GM19025 (cell line): ENCODE measurements around the gene BTBD9.

ENCODE experiments used
- ATAC-seq: cut with Tn5 transposase; IDR thresholded peaks from one replicate; pipeline ENCODE4 v1.9.1; 2021; ENCODE audit warnings: mild to moderate bottlenecking, low read depth, moderate library complexity; ENCODE audit not compliant: unreplicated experiment

Gene BTBD9

DNA sequence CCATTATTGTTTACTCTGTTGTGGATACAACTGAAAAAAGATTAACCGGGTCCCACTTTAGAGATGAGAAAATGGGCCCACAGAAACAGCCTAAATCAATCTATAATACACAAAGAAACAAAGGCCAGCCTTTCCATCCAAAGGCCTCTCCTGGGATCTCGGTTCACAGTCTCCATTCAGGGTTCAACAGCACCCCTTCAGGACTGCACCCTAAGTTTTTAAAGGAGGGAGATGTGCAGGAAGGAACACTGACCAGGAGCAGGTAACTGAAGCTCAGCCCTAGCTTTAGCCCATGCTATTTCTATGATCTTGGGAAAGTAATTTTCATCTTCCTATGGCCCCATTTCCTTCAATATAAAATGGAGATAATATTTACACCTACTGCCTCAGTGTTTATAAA is 147.7 kb downstream of the BTBD9 start:
- ATAC-seq, result no peak

DNA sequence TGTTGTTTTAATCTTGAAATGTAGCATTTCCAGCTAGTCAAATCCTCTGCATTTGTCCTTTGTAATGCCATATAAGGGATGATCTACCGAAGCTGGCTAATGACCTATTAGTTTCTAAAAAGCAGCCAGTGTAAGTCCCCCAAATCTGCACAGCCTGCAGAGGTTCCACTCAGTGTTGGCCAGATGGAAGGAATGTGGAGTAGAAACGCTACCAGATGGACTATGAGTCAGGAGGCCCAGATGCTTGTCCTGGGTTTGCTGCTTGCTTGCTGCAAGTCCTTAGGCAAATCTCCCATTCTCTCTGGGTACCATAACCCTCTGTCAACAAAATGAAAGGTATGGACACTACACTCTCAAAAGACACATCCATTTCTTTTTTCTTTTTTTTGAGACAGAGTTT is 149.8 kb downstream of the BTBD9 start:
- ATAC-seq, result no peak

DNA sequence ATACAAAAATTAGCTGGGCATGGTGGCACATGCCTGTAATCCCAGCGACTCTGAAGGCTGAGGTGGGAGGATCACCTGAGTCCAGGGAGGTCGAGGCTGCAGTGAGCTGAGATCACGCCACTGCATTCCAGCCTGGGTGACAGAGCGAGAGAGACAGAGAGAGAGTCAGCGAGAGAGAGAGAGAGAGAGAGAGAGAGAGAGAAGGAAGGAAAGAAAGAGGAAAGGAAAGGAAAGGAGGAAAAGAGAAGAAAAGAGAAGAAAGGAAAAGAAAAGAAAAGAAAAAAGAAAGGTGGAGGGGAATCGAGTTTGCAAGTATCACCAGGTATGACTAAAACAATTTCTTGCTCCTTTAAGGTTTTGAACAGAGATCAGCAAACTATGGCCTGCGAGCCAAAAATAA is 152.3 kb downstream of the BTBD9 start:
- ATAC-seq, result no peak

DNA sequence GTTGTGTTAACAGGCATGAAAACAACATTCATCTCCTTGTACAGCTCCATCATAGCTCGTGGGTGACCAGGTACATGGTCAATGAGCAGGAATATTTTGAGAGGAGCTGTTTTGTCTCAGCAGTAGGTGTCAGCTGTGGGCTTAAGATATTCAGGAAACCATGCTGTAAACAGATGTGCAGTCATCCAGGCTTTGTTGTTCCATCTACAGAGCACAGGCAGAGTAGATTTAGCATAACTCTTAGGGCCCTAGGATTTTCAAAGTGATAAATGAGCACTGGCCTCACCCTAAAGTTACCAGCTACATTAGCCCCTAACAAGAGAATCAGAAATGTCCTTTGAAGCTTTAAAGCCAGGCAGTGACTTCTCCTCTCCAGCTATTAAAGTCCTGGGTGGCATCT is 154.2 kb downstream of the BTBD9 start:
- ATAC-seq, result no peak

DNA sequence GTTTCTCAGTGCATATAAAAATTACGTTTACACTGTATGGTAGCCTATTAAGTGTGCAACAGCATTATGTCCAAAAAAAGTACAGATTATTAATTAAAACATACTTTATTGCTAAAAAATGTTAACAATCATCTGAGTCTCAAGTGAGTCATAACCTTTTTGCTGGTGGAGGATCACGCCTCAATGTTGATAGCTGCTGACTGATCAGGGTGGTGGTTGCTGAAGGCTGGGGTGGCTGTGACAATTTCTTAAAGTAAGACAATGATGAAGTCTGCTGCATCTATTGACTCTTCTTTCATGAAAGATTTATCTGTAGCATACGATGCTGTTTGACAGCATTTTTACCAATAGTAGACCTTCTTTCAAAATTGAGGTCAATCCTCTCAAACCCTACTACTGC is 155.1 kb downstream of the BTBD9 start:
- no peak for ATAC-seq

DNA sequence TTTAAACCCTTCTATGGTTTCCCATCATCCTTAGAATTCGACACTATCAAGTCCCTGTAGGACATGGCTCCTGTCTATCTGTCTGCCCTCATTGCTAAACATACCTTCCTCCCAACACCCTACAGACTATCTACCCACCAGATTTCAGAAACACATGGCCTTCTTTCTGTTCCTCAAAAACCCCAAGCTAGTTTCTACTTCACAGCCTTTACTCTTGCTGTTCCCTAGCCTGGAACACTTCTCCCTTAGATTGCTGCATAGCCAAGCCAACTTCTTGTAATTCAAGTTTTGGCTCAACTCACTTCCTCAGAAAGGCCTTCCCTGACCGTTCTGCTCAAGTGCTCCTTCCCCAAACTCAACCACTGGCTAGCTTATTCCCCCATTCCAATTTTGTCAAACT is 156.2 kb downstream of the BTBD9 start:
- no peak for ATAC-seq

- ATAC-seq, result no peak
Observed at GRCh38 chr6:38482466-38482865, 157.3 kb downstream of the BTBD9 start.

DNA sequence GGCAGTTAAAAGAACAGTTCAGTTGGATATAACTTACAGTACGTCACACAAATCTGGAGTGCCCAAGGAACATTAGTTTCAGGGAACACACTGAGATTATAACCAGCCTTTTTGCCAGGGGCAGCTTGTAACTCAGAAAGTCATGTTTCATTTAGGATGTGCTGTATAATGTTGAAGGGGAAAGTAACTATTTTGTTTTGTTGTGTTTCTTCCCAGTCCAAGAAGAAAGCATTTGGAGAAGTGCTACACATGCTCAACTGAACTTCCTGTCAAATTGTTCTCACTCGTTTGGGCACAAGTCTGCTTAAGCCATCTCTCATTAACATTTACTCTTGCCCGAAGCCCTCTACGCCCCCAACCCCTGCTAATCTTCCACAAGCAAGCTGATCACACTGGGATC is 157.9 kb downstream of the BTBD9 start:
- no peak for ATAC-seq

DNA sequence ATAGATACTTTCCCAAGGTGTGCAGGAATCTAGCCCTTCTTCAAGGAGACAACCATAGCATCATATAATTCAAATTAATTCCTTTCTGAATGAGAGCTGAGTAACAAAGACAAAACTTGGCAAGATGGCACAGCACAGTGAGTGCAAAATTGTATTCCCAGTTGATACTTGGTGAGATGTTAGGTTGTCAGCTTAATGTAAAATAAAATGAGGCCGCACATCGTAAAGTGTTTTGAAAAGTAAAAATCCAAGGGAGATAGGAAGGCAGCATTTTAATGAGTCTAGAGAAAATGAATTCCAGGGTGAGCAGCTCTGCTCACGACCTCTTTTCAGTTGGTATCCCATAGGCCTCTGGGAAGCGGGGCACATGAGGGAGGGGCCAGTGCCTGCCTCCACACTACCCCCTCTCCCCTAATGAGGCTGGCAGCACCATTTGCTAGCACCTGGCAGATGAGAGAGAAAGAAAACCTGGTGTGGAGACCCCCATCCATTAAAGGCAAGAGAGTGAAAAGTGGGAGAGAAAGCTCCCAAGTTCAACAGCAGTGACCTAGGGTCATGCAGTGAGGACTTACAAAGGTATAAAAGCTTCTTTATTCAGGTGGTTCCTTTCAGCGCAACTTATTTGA is 158.4 kb downstream of the BTBD9 start:
- no peak for ATAC-seq

DNA sequence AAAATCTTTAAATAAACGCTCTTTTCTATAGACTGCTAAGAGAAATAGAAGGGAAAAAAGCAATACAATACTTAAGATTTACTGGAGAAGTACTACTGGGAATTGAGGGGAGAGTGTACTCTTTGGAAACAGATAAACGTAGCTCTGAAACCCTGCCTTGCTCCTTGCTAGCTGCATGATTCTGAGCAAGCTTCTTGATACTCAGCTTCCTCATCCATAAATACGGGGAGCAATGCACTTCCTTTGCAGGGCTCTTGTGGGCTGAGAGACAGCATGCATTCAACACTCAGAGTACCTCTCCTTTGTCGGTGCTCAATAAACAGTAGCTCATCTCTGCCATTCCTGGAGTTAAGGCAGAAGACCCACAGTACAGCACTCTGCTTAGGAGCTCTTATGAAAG is 159.7 kb downstream of the BTBD9 start:
- ATAC-seq, result no peak

GRCh38 chr6:38479331-38479730 is 160.4 kb downstream of the BTBD9 start:
- ATAC-seq, result no peak

- ATAC-seq, result no peak
Observed at GRCh38 chr6:38477680-38478260, 162.0 kb downstream of the BTBD9 start.

DNA sequence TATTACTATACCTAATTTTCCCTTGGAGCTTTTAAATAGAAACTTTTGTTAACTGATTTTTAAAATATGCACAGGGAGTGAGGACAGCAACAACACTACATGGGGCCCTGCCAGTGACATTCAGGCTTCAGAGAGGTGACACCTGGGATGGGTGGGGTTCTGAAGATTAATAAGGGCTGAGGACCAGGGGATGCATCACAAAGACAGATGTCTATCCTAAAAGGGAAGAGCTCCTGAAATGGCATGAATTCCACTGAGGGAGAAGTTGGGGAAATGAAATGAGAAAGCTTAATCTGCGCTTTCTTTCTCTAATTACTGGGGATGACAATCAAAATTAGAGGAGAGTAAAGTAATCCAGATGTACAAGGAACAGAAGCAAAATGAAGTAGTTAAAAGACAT is 162.8 kb downstream of the BTBD9 start:
- no peak for ATAC-seq

GRCh38 chr6:38476141-38476540 is 163.6 kb downstream of the BTBD9 start:
- ATAC-seq, result no peak

- no peak for ATAC-seq
Observed at GRCh38 chr6:38470548-38470947, 169.2 kb downstream of the BTBD9 start.

DNA sequence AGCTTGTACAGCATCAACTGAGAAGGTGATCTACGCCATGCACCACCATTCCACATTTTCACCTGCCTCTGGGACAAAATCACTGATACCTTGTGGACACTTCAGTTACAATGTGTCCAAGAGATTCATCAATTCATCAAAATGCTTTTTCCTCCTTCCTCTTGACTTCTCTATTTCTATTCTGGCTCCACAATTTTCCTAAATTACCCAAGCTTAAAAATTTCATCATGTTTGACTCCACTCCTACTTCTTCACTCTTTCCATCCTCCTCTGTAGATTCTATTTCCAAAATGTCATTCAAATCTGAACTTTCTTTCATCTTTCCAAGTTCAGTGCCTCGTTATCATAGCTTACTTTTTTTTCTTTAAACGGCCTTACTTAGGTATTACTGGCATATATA is 172.2 kb downstream of the BTBD9 start:
- no peak for ATAC-seq

DNA sequence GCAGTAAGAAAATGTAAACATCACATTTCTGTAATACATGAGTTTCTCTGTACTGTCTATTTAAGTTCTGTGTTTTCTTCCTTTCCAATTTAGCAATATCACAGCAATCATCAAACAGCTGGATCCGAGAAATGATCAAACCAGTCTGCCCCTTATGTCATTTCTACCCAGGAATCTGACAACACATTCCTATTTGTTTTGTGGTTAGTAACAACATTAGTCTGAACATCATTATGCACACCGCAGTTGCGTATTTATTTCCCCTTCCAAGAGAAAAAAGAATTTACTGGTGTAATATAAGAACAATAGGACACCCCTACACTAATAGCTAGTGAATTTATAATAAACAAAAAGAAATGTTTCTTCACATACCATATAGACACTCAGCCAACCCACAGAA is 179.5 kb downstream of the BTBD9 start:
- no peak for ATAC-seq

GRCh38 chr6:38459291-38459690 is 180.4 kb downstream of the BTBD9 start:
- ATAC-seq, result no peak

GRCh38 chr6:38453861-38454260 is 185.9 kb downstream of the BTBD9 start:
- ATAC-seq, result no peak

GRCh38 chr6:38452816-38453660 is 186.7 kb downstream of the BTBD9 start:
- ATAC-seq, result no peak

GRCh38 chr6:38450717-38451116 is 189.0 kb downstream of the BTBD9 start:
- no peak for ATAC-seq

DNA sequence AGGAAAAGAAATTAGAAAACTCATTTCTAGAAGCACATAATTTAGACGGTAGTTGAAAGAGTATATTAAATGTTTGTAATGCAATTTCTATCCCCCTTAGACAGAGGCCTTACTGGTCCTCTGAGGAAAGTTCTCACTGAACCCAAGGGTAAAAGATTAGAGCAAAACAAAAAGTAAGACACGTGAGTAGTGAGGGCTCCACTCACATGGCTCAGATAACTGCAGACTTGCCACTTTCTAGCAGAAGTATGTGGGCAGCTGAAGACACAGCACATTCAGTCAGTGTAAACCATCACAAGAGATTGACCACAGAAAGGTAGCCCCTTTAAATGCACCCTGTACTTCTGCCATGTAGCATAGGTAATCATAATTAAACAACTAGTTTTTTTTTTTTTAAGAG is 193.8 kb downstream of the BTBD9 start:
- no peak for ATAC-seq
